GM04504 (cell line): Measurements from ENCODE around the gene FOXI3.

Experiments
- DNase-seq: peaks from one replicate; pipeline ENCODE4 v3.0.0-alpha.2; 2012; ENCODE audit warnings: low read depth

FOXI3 gene

DNA sequence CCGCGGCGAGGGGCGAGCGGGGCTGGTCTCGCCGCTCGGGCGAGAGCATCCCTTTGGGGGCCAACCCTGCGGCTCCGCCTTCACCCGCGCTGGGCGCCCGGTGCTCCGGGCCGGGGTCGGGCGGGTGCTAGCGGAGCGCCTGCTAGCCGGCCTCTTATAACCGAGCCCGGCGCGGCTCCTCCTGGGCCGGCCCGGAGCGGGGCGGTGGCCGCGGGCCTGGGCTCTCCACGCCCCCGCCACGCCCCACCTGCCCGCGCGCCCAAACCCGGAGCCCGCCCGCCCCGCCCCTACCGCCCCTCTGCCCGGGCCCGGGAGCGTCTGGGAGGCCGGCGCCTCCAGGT, at the start of gene FOXI3:
TSS of gene FOXI3 (minus strand) at position 129 of the 341 bp plus-strand sequence. CDS start 158 bp downstream, outside the sequence.
- DNase-seq, result no peak

- DNase-seq, result no peak
Measured at GRCh38 chr2:88500691-88501090, 48.2 kb upstream of the FOXI3 start.

DNA sequence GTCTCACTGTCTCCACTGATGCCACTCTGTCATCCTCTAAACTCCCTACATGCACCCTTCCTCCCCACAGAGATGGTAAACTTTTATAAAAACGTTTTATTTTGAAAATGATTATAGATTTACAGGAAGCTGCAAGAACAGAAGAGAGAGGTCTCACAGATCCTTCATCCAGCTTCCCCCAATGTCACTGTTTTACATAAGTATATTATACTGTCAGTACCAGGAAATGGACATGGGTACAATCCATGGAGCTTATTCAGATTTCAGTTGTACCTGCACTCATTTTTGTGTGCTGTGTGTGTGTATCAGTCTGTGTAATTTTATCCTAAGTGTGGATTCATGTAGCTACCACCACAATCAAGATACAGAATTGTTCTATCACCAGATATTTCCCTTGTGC, 46.7 kb upstream of the FOXI3 start:
- DNase-seq, result no peak

DNA sequence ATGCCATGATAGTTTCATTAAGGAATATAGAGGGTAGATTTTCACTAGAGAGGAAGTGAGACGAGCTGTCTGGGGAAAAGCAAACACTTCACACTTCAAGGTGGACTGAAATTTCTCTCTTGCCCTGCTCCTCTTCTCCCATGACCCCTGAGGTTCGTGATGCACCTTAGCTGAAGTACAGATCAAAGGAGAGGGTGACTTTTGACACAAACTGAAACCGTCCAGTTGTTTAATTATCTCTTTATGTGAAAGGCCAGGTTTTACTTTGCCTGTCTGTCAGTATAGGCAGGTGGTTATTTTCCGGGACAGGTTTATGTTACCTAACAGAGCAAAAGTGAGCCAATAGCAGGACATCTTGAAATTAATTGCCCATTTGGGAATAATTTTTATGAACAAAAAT, 41.0 kb upstream of the FOXI3 start:
- no peak for DNase-seq

GRCh38 chr2:88492002-88492401, 39.5 kb upstream of the FOXI3 start:
- no peak for DNase-seq

DNA sequence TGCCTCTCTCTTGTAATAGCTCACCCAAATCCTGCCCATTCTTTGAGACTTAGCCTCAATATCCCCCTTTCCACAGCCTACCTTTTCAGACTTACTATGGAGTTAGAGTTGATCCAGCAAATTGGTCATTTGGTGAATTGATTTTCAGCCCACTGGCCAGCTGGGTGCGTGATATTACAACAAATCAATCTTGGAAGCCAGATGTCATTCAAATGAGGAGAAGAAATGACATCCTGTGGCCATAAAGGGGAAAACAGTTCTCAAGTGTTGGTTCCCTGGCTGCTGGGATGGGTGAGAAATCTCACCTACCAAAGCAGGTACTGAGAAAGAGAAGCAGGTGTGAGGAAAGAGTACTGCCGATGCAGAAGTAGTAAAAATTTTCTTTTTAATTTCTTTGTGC, 36.7 kb upstream of the FOXI3 start:
- DNase-seq, result no peak

- DNase-seq, result no peak
Measured at GRCh38 chr2:88483200-88483599, 30.7 kb upstream of the FOXI3 start.

DNA sequence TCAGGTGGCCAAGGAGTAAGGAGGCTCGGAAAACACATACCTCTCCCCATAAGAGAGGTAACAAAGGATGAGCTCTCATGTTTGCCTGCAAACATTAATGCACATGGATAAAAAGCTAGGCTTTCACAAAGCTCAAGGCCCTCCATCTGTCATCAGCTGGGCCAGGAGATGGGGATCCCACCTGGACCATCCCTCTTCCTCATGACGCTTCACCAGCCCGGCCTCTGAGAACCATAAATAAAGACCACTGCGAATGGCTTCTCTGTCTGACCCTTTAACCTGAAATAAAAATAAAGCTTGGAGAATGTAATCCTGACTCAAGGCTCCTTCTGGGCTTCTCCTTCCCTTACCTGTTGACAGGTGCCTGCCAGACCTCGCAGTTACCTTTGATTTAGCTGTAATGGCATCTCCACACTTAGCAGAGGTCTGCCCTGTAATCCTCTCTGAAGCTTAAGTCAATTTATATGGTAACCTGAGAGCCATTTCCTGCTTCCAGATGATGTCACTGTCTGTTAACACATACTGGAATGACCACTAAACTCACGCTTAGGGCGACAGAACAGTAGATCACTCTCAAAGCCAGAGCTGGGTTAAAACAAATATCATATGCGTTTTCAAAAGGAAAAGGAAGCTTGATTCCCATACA, 29.3 kb upstream of the FOXI3 start:
- DNase-seq, result no peak

- no peak for DNase-seq
Measured at GRCh38 chr2:88472811-88473210, 20.3 kb upstream of the FOXI3 start.

DNA sequence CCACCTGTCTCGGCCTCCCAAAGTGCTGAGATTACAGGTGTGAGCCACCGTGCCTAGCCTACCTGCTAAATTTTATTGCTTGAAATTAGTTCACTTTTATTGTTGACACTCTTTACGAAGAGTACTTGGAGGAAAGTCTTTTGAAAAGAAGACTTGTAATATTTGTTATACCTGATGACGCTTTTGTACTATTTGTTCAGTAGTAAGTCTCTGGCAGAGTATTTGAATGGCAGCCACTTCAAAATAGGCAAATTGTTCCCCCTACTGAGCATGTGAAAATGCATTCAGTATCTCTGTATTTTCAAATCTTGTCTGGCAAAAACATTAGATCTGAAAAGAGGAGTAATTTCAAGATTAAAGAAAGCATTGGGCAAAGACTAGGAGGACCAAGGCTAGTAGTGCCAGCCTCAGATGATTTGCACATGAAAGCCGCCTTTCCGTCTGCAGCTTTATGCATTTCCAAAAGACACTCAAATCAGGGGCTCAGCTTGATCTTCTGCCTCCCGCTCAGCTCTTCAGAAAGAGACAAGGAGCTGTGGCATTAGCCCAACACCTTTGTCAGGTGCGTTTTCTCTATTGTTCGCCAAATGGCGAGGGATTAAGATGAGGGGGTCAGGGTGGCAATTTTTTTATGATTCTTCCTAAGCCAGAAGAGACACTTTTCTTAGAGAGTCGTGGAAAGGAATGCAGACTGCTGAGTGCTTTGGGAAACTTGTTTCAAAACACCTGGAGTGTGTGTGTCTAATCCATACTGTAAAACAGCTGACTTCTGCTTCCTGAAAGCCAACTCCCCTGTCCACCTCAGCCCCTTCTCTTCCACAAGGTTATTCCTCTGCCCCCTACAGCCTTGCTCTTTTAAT, 18.8 kb upstream of the FOXI3 start:
- no peak for DNase-seq

- DNase-seq, result no peak
Measured at GRCh38 chr2:88469202-88470114, 17.0 kb upstream of the FOXI3 start.

GRCh38 chr2:88464153-88464552, 11.7 kb upstream of the FOXI3 start:
- no peak for DNase-seq

- no peak for DNase-seq
Measured at GRCh38 chr2:88458633-88459032, 6.1 kb upstream of the FOXI3 start.

DNA sequence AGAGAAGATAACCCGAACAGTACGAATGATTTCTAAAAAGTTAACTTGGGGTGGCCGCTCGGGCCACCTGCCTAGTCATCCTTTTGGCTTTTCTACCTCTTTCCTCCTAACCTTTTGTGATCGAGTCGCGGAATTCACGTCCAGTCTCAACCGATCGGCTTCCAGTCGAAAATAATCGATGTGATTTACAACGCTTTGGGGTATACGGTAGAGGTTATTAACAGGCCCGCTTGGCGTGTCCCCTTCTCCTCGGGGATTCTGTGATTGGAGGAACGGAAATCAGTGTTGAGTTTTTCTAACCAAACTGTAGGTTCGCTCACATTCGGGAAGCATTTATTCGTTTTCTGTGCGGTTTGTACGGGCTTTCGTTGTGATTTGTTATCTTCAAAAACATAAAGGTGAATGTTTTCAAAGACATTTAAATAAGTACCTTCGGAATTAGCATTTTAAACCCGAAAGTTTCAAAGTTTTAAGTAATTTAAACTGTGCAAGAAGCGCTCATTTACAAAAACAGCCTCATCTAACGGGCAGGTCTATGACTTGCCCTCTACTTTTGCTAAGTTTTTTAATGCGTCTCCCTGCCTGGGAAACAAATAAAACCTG, 588 bp upstream of the FOXI3 start:
- no peak for DNase-seq

- DNase-seq, result no peak
Measured at GRCh38 chr2:88451811-88452564, 505 bp downstream of the FOXI3 start.

GRCh38 chr2:88450925-88451810, 1.3 kb downstream of the FOXI3 start:
- DNase-seq, result no peak

DNA sequence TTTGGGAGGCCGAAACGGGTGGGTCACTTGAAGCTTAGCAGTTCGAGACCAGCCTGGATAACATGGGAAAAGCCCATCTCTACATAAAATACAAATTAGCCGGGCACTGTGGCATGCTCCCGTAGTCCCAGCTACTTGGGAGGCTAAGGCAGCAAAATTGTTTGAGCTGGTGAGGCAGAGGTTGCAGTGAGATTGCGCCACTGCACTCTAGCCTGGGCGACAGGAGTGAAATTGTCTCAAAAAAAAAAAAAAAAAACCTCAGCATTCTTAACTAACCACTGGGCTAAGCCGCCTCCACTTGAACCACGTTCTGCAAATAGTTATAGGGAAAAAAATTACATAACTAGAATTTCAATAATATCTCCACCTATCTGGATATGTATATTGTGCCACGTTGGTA, 2.3 kb downstream of the FOXI3 start:
- no peak for DNase-seq

DNA sequence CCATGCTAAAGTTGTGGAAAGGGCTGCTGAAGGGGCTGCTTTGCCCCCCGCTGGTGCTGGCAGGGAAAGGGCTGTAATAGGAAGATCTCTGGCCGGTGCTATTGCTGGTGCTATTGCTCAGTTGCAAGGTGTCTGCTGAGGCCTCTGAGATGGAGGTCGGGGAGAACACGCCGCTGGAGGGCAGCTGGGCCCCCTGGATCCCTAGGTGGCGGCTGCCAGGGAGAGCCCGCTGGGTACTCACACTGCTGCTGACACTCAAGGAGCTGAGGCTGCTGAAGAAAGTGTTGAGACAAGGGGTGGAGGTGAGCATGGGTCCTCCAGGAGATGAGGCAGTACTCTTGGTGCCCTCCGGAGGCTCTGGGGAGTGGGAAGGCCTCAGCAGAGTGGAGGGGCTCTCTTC, 4.2 kb downstream of the FOXI3 start:
- no peak for DNase-seq

DNA sequence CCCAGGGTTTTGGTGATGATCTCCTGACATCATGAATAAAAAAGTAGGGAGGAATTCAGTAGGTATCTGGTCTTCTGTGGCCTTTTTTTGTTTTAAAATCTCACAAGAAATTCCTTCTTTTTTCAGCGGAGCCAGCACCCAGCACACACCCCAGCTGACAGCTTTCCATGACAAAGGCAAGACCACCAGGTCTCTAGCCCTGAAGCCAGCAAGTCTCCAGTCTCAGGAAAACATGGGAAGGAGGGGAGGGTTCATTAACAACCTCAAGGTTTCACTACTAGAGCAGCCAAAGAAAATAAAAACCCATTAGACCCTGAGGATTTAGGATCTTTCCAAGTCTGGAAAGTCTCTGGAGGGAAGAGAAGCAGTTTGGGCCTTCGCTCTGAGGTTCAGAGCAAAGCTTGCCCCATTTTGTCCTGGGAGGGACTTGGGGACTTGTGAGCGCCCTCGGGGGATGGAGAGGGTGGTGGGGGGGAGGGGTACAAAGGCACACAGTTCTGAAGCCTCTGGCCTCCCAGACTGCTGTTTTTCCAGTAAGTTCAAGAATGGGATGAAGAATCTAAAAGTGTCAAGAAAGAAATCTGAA, 9.0 kb downstream of the FOXI3 start:
- no peak for DNase-seq

GRCh38 chr2:88442473-88442872, 10.0 kb downstream of the FOXI3 start:
- no peak for DNase-seq
